ENCODE results near the gene UNC79.

The UNC79 gene

DNA sequence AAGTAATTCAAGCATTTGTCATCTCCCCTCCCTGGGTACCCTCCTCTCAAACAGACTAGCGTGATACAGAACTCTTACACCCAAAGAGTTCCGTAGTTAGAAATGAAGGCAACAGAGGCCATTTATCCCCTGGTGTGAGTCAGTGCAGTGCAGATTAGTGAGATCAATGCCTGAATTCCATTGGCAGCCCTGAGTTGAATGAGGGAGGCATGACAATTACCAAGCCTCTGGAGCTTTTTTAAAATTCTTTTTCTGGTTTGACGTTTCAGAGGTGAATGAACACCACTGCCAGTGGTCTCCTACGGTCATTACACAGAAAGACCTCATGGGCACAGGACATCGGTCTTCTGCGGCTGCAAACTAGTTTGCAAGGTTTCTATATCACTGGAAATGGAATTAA, 263.2 kb downstream of the UNC79 start:
- no peaks in the 10 kb centered on the region for H3K9me3 ChIP-seq (ENCODE audit: control insufficient read depth, insufficient read depth, low read depth, low read length)
- ChIA-PET CTCF (no interaction called here), POLR2A (no interaction called here)
- H3K36me3 ChIP-seq (ENCODE audit: control insufficient read depth in 2 of 2, insufficient read depth in 1 of 2, low read length in 2 of 2): no peaks in the 10 kb centered on the region
- TF ChIP-seq ZNF629 (tag by site-specific recombination; IDR thresholded peaks at IDR 0.05): no peak
- no peak overlapping the region for H3K27ac ChIP-seq (ENCODE audit: extremely low read depth, low read depth, low read length)
- H3K4me3 ChIP-seq (ENCODE audit: low read depth, low read length): no peak overlapping the region
- H3K4me1 ChIP-seq (ENCODE audit: control insufficient read depth, insufficient read depth, low read length): no peaks in the 10 kb centered on the region

GRCh38 chr14:93700928-93701327, 270.2 kb downstream of the UNC79 start:
- Histone ChIP-seq H3K36me3 (ENCODE audit: control insufficient read depth in 2 of 2, insufficient read depth in 1 of 2, low read length in 2 of 2) (no peaks in the 10 kb centered on the region), H3K4me3 (ENCODE audit: low read depth, low read length) (no peak overlapping the region), H3K9me3 (ENCODE audit: control insufficient read depth, insufficient read depth, low read depth, low read length) (no peaks in the 10 kb centered on the region; the same call in 1 of the 2 replicates), H3K27ac (ENCODE audit: extremely low read depth, low read depth, low read length) (no peak overlapping the region), H3K4me1 (ENCODE audit: control insufficient read depth, insufficient read depth, low read length) (no peaks in the 10 kb centered on the region)
- TF ChIP-seq ZNF549 (tag by site-specific recombination; IDR thresholded peaks at IDR 0.05) (no peak), ZNF404 (tag by site-specific recombination; IDR thresholded peaks at IDR 0.05) (no peak), ZNF777 (tag by site-specific recombination; IDR thresholded peaks at IDR 0.05; ENCODE audit: borderline replicate concordance) (no peak), KLF9 (tag by site-specific recombination; IDR thresholded peaks at IDR 0.05; ENCODE audit: low read depth) (no peak), ZNF121 (tag by site-specific recombination; IDR thresholded peaks at IDR 0.05) (no peak), ZNF248 (tag by site-specific recombination; IDR thresholded peaks at IDR 0.05) (no peak), HOXA7 (CRISPR knock-in tag; IDR thresholded peaks at IDR 0.05; ENCODE audit: borderline replicate concordance) (no peak), ZNF501 (tag by site-specific recombination; IDR thresholded peaks at IDR 0.05) (no peak), ZNF155 (tag by site-specific recombination; IDR thresholded peaks at IDR 0.05) (no peak), ZNF747 (tag by site-specific recombination; IDR thresholded peaks at IDR 0.05) (no peak), ZNF423 (tag by site-specific recombination; IDR thresholded peaks at IDR 0.05) (no peak), ZNF140 (tag by site-specific recombination; IDR thresholded peaks at IDR 0.05) (no peak), GLI4 (tag by site-specific recombination; IDR thresholded peaks at IDR 0.05) (no peak), ZNF354C (tag by site-specific recombination; IDR thresholded peaks at IDR 0.05; ENCODE audit: borderline replicate concordance, low read depth) (no peak), SALL2 (tag by site-specific recombination; IDR thresholded peaks at IDR 0.05; ENCODE audit: borderline replicate concordance) (no peak)
- TF ChIP-seq, protein P1, sequence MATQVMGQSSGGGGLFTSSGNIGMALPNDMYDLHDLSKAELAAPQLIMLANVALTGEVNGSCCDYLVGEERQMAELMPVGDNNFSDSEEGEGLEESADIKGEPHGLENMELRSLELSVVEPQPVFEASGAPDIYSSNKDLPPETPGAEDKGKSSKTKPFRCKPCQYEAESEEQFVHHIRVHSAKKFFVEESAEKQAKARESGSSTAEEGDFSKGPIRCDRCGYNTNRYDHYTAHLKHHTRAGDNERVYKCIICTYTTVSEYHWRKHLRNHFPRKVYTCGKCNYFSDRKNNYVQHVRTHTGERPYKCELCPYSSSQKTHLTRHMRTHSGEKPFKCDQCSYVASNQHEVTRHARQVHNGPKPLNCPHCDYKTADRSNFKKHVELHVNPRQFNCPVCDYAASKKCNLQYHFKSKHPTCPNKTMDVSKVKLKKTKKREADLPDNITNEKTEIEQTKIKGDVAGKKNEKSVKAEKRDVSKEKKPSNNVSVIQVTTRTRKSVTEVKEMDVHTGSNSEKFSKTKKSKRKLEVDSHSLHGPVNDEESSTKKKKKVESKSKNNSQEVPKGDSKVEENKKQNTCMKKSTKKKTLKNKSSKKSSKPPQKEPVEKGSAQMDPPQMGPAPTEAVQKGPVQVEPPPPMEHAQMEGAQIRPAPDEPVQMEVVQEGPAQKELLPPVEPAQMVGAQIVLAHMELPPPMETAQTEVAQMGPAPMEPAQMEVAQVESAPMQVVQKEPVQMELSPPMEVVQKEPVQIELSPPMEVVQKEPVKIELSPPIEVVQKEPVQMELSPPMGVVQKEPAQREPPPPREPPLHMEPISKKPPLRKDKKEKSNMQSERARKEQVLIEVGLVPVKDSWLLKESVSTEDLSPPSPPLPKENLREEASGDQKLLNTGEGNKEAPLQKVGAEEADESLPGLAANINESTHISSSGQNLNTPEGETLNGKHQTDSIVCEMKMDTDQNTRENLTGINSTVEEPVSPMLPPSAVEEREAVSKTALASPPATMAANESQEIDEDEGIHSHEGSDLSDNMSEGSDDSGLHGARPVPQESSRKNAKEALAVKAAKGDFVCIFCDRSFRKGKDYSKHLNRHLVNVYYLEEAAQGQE (tag by site-specific recombination; IDR thresholded peaks at IDR 0.05): no peak
- TF ChIP-seq, protein P2, sequence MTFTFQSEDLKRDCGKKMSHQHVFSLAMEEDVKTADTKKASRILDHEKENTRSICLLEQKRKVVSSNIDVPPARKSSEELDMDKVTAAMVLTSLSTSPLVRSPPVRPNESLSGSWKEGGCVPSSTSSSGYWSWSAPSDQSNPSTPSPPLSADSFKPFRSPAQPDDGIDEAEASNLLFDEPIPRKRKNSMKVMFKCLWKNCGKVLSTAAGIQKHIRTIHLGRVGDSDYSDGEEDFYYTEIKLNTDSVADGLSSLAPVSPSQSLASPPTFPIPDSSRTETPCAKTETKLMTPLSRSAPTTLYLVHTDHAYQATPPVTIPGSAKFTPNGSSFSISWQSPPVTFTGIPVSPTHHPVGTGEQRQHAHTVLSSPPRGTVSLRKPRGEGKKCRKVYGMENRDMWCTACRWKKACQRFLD (tag by site-specific recombination; IDR thresholded peaks at IDR 0.05): no peak
- TF ChIP-seq, protein P3, sequence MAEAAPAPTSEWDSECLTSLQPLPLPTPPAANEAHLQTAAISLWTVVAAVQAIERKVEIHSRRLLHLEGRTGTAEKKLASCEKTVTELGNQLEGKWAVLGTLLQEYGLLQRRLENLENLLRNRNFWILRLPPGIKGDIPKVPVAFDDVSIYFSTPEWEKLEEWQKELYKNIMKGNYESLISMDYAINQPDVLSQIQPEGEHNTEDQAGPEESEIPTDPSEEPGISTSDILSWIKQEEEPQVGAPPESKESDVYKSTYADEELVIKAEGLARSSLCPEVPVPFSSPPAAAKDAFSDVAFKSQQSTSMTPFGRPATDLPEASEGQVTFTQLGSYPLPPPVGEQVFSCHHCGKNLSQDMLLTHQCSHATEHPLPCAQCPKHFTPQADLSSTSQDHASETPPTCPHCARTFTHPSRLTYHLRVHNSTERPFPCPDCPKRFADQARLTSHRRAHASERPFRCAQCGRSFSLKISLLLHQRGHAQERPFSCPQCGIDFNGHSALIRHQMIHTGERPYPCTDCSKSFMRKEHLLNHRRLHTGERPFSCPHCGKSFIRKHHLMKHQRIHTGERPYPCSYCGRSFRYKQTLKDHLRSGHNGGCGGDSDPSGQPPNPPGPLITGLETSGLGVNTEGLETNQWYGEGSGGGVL (tag by site-specific recombination; IDR thresholded peaks at IDR 0.05): no peak
- ChIA-PET CTCF (interaction anchor here (0.7 kb wide), 1 partner anchor 230 kb away, joined by 3 read pairs; no protein-coding TSS in a partner anchor), POLR2A (no interaction called here)

All from HEK293 (cell line).